Adipocyte (in vitro differentiated cells): ENCODE results near the gene BLID.

Experiments
- DNase-seq: peaks from one replicate; pipeline ENCODE4 v3.0.0-alpha.2; 2015; ENCODE audit warnings: low read depth
- H3K27me3 ChIP-seq: replicated peaks from 2 replicates; pipeline ENCODE4 v1.7.0; 2013; ENCODE audit warnings: mild to moderate bottlenecking, low read length, moderate library complexity; ENCODE audit not compliant: control insufficient read depth, insufficient read depth
- H3K36me3 ChIP-seq: 2 replicates; pipeline ENCODE4 v1.7.0; 2013; ENCODE audit warnings: low read length, mild to moderate bottlenecking, moderate library complexity; ENCODE audit not compliant: control insufficient read depth, insufficient read depth, severe bottlenecking
- H3K4me1 ChIP-seq: 2 replicates; pipeline ENCODE4 v1.7.0; 2013; ENCODE audit warnings: mild to moderate bottlenecking, low read length, moderate library complexity; ENCODE audit not compliant: control insufficient read depth, insufficient read depth
- H3K4me3 ChIP-seq: 2 replicates; pipeline ENCODE4 v1.7.0; 2013; ENCODE audit warnings: mild to moderate bottlenecking, low read length, moderate library complexity
- H3K9ac ChIP-seq: 2 replicates; pipeline ENCODE4 v1.7.0; 2013; ENCODE audit warnings: mild to moderate bottlenecking, low read length, moderate library complexity
- H3K9me3 ChIP-seq: 2 replicates; pipeline ENCODE4 v1.7.0; 2013; ENCODE audit warnings: mild to moderate bottlenecking, low read length, moderate library complexity; ENCODE audit not compliant: control insufficient read depth

The BLID gene

GRCh38 chr11:122115524-122116379 lies at the start of gene BLID:
TSS of gene BLID (minus strand) at chr11:122116215. CDS start at chr11:122115922, 293 bp downstream.
- peaks cover 15% of the 10 kb centered on the region for H3K36me3 ChIP-seq
- H3K4me1 ChIP-seq, result peaks cover 68% of the 10 kb centered on the region
- no peaks in the 10 kb centered on the region for H3K27me3 ChIP-seq
- peak; percentile 69 for DNase-seq
- H3K9me3 ChIP-seq, result no peaks in the 10 kb centered on the region
- H3K9ac ChIP-seq, result peak within 1 kb of the TSS; percentile 85
- peak within 1 kb of the TSS; percentile 74 for H3K4me3 ChIP-seq

DNA sequence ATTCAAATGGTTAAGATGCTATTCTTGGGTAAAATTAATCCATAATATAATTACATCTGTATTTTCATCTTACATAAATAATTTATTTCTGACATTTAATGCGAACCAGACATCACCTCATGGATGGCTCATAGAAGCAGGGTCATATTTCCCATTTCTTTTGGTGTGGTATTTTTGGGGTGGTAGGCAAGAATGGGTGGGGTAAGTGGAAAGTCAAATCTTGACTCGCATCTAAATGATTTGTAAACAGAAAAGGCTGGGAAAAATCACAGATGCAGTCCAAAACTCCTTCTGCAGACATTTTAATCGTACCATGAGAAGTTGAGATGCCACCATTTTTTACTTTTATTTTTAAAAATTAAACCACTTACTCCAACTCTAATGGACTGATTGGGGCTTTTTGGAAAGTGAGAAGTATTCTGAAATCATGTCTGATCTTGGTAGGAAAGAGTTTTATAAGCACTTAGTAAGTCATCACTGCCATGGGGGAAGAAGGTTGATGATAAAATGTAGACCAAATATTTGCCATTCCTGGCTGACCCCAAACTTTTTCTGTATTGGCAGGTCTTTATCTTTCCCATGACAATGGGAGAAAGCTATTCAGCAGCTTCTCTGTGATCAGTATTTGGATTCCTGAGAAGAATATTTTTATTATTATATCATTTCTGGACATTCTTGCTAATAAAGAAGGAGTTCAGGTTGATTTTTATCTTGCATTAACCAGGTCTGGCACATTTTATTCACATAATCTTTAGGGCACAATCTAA lies 47.2 kb upstream of the BLID start:
- no peaks in the 10 kb centered on the region for H3K27me3 ChIP-seq
- peak overlapping the region; percentile 72 for H3K9ac ChIP-seq
- peaks cover 3% of the 10 kb centered on the region for H3K36me3 ChIP-seq
- peaks cover 85% of the 10 kb centered on the region for H3K4me1 ChIP-seq
- H3K9me3 ChIP-seq, result no peaks in the 10 kb centered on the region
- no peak overlapping the region for H3K4me3 ChIP-seq
- DNase-seq, result no peak

GRCh38 chr11:122162095-122162494 lies 46.1 kb upstream of the BLID start:
- Histone ChIP-seq H3K36me3 (peaks cover 3% of the 10 kb centered on the region), H3K4me3 (no peak overlapping the region), H3K27me3 (no peaks in the 10 kb centered on the region), H3K4me1 (peaks cover 81% of the 10 kb centered on the region), H3K9ac (peak overlapping the region; percentile 72), H3K9me3 (no peaks in the 10 kb centered on the region)
- DNase-seq, result peak; percentile 70

DNA sequence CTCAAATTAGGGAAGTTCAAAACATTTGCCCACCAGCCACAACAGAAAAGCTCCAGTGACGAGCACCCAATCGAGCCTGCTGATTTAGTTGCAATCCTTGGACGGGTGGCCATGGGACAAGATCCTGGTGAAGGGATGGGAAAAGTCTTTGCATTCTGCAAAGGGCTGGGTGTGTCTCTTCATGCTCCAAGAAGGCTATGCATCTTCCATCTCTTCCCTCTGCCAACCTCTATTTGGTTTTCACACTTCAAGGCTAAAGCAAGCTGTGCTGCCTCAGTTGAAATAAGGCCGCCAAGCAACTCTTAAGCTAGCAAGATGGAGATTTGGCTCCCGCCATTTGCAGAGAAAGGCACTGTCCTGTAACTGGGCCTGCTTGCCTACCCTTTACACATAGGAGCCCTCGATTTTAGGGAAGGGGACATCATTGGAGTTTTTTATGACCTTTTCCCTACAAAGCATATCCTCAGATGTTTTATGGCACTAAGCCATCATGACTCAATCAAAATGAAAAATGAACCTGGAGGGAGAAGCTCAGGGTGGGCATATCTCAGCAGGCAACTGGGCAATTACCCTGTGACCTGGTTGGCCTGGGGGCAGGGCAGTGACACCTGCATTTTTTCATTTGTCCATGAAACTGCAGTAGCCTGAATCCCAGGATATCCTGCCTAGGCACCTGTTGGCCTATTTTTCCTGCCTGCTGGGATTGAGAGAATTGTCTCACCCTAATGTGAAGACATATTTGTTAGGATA lies 45.0 kb upstream of the BLID start:
- no peaks in the 10 kb centered on the region for H3K36me3 ChIP-seq
- H3K4me3 ChIP-seq, result peak overlapping the region; percentile 29
- H3K9me3 ChIP-seq, result no peaks in the 10 kb centered on the region
- no peak for DNase-seq
- H3K4me1 ChIP-seq, result peaks cover 74% of the 10 kb centered on the region
- peak overlapping the region; percentile 86 for H3K9ac ChIP-seq
- H3K27me3 ChIP-seq, result no peaks in the 10 kb centered on the region

DNA sequence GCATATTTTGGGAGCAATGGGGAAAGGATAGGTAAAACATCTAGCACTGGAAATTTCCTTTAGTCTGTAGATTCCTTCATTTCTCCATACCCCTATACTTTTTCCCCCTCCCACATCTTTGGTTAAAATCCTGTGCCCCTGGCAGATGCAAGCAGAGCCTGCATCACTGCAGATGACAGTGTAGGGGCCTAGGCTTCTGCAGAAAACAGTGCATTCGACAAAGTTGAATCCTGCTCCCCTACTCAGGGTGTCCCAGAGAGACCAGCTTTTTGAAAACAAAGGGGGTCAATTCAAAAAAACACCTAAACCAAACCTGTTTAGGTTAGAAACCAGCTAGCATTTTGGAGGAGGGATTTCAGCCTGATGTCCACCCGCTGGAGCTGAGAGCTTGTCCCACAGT lies 43.8 kb upstream of the BLID start:
- peaks cover 74% of the 10 kb centered on the region for H3K4me1 ChIP-seq

GRCh38 chr11:122159173-122159721 lies 43.2 kb upstream of the BLID start:
- Histone ChIP-seq H3K27me3 (no peaks in the 10 kb centered on the region), H3K9ac (peak overlapping the region; percentile 86), H3K36me3 (peaks cover 5% of the 10 kb centered on the region), H3K9me3 (no peaks in the 10 kb centered on the region), H3K4me3 (peak overlapping the region; percentile 77), H3K4me1 (peaks cover 76% of the 10 kb centered on the region)
- DNase-seq, result peak; percentile 71

More for the DNA sequence above, 43.8 kb upstream of the BLID start:
- Histone ChIP-seq H3K9me3 (no peaks in the 10 kb centered on the region), H3K27me3 (no peaks in the 10 kb centered on the region), H3K36me3 (no peaks in the 10 kb centered on the region), H3K9ac (peak overlapping the region; percentile 86), H3K4me3 (peak overlapping the region; percentile 77)
- no peak for DNase-seq

GRCh38 chr11:122158171-122158570 lies 42.2 kb upstream of the BLID start:
- no peaks in the 10 kb centered on the region for H3K27me3 ChIP-seq
- peak overlapping the region; percentile 86 for H3K9ac ChIP-seq
- H3K9me3 ChIP-seq, result no peaks in the 10 kb centered on the region
- peak overlapping the region; percentile 77 for H3K4me3 ChIP-seq
- H3K4me1 ChIP-seq, result peaks cover 78% of the 10 kb centered on the region
- no peak for DNase-seq
- H3K36me3 ChIP-seq, result peaks cover 11% of the 10 kb centered on the region

DNA sequence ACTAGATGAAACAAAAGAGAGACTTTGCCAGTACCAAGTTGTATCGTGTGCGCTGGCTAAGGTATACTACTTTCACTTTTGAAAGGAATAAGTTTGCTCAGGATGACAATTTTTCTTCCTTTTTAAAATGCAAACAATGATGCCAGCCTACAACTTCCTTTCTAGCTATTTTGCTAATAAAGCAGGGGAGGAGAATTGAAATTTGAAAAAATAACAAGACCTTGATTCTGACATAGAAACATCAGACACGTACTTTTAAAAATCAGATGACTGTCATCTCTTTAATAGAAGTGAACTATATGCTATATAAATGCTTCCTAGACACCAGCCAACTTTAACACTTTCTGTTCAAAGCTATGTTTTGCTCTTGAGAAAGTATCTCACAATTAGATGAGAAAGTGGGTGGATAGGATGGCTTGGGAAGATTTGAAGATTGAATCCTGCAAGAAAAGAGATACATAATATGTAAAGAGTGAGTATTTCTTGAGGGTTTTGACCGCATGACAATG lies 41.7 kb upstream of the BLID start:
- peak overlapping the region; percentile 77 for H3K4me3 ChIP-seq
- H3K36me3 ChIP-seq, result peaks cover 11% of the 10 kb centered on the region
- peaks cover 75% of the 10 kb centered on the region for H3K4me1 ChIP-seq
- peak overlapping the region; percentile 86 for H3K9ac ChIP-seq
- DNase-seq, result no peak
- H3K27me3 ChIP-seq, result no peaks in the 10 kb centered on the region
- no peaks in the 10 kb centered on the region for H3K9me3 ChIP-seq

- H3K4me1 ChIP-seq, result peaks cover 74% of the 10 kb centered on the region
- H3K9ac ChIP-seq, result peak overlapping the region; percentile 86
- peak overlapping the region; percentile 77 for H3K4me3 ChIP-seq
- H3K27me3 ChIP-seq, result no peaks in the 10 kb centered on the region
- H3K36me3 ChIP-seq, result peaks cover 11% of the 10 kb centered on the region
- DNase-seq, result no peak
- no peaks in the 10 kb centered on the region for H3K9me3 ChIP-seq
Observed at GRCh38 chr11:122156940-122157382, 40.9 kb upstream of the BLID start.

- H3K4me3 ChIP-seq, result peak overlapping the region; percentile 77
Observed at GRCh38 chr11:122155765-122156527, 39.9 kb upstream of the BLID start.

More at GRCh38 chr11:122155765-122156527, 39.9 kb upstream of the BLID start:
- peaks cover 11% of the 10 kb centered on the region for H3K36me3 ChIP-seq
- H3K9ac ChIP-seq, result peak overlapping the region; percentile 86
- DNase-seq, result no peak
- peaks cover 74% of the 10 kb centered on the region for H3K4me1 ChIP-seq
- no peaks in the 10 kb centered on the region for H3K9me3 ChIP-seq
- H3K27me3 ChIP-seq, result no peaks in the 10 kb centered on the region
